ENCODE measurements around the gene POLA1.
A peak's percentile ranks its signal among the peaks of the same experiment; 100 is the strongest.

POLA1 gene

GRCh38 chrX:25018682-25019081 is 325.0 kb downstream of the POLA1 start:
- TF ChIP-seq CTCF (IDR thresholded peaks at IDR 0.05; ENCODE audit: low read length), result no peak
- TF ChIP-seq EZH2 (optimal IDR thresholded peaks at IDR 0.05; ENCODE audit: low read depth, low read length), result no peak
- no peak for TF ChIP-seq EZH2phosphoT487 (IDR thresholded peaks at IDR 0.05; ENCODE audit: low read length)
- no peaks in the 10 kb centered on the region for H3F3A ChIP-seq (ENCODE audit: insufficient read depth, low read length)
- DNase-seq, result no peak
- H3K4me2 ChIP-seq (ENCODE audit: low read depth, low read length), result no peak overlapping the region
- no peaks in the 10 kb centered on the region for H4K20me1 ChIP-seq (ENCODE audit: insufficient read depth, low read length)
- no peak overlapping the region for H2AFZ ChIP-seq (ENCODE audit: low read length)
- no peaks in the 10 kb centered on the region for H3K79me2 ChIP-seq (ENCODE audit: low read length)
- no peaks in the 10 kb centered on the region for H3K9me2 ChIP-seq (replicated peaks; ENCODE audit: insufficient read depth, low read length)
- H3K27ac ChIP-seq (ENCODE audit: low read length), result no peak overlapping the region
- H3K4me1 ChIP-seq (ENCODE audit: low read length), result no peaks in the 10 kb centered on the region
- H3K9ac ChIP-seq (ENCODE audit: low read length), result no peak overlapping the region
- no peak overlapping the region for H3K4me3 ChIP-seq (ENCODE audit: low read length)
- peaks cover 26% of the 10 kb centered on the region for H3K27me3 ChIP-seq (replicated peaks; ENCODE audit: insufficient read depth, low read length)
- H3K9me3 ChIP-seq (replicated peaks; ENCODE audit: insufficient read depth, low read length), result no peaks in the 10 kb centered on the region
- H3K36me3 ChIP-seq (replicated peaks; ENCODE audit: insufficient read depth, low read length), result no peaks in the 10 kb centered on the region

- Histone ChIP-seq H3K4me2 (ENCODE audit: low read depth, low read length) (no peak overlapping the region), H3K9me3 (replicated peaks; ENCODE audit: insufficient read depth, low read length) (no peaks in the 10 kb centered on the region), H3K9me2 (replicated peaks; ENCODE audit: insufficient read depth, low read length) (no peaks in the 10 kb centered on the region), H3K27ac (ENCODE audit: low read length) (no peak overlapping the region), H3K4me1 (ENCODE audit: low read length) (no peaks in the 10 kb centered on the region), H4K20me1 (ENCODE audit: insufficient read depth, low read length) (no peaks in the 10 kb centered on the region), H2AFZ (ENCODE audit: low read length) (no peak overlapping the region), H3K4me3 (ENCODE audit: low read length) (no peak overlapping the region), H3F3A (ENCODE audit: insufficient read depth, low read length) (no peaks in the 10 kb centered on the region), H3K27me3 (replicated peaks; ENCODE audit: insufficient read depth, low read length) (peaks cover 26% of the 10 kb centered on the region), H3K36me3 (replicated peaks; ENCODE audit: insufficient read depth, low read length) (no peaks in the 10 kb centered on the region), H3K79me2 (ENCODE audit: low read length) (no peaks in the 10 kb centered on the region), H3K9ac (ENCODE audit: low read length) (no peak overlapping the region)
- no peak for DNase-seq
- TF ChIP-seq EZH2 (optimal IDR thresholded peaks at IDR 0.05; ENCODE audit: low read depth, low read length), result no peak
Observed at GRCh38 chrX:25019707-25020390, 326.1 kb downstream of the POLA1 start.

- Histone ChIP-seq H3K9ac (ENCODE audit: low read length) (no peak overlapping the region), H4K20me1 (ENCODE audit: insufficient read depth, low read length) (no peaks in the 10 kb centered on the region), H3K27ac (ENCODE audit: low read length) (no peak overlapping the region), H3K9me3 (replicated peaks; ENCODE audit: insufficient read depth, low read length) (no peaks in the 10 kb centered on the region), H3K4me3 (ENCODE audit: low read length) (peak overlapping the region; percentile 49; the same call in 1 of the 2 replicates), H3K79me2 (ENCODE audit: low read length) (no peaks in the 10 kb centered on the region), H3F3A (ENCODE audit: insufficient read depth, low read length) (no peaks in the 10 kb centered on the region), H3K4me2 (ENCODE audit: low read depth, low read length) (peak overlapping the region; percentile 50; the same call in 1 of the 2 replicates), H3K4me1 (ENCODE audit: low read length) (no peaks in the 10 kb centered on the region), H3K36me3 (replicated peaks; ENCODE audit: insufficient read depth, low read length) (no peaks in the 10 kb centered on the region), H3K27me3 (replicated peaks; ENCODE audit: insufficient read depth, low read length) (peaks cover 26% of the 10 kb centered on the region), H3K9me2 (replicated peaks; ENCODE audit: insufficient read depth, low read length) (no peaks in the 10 kb centered on the region), H2AFZ (ENCODE audit: low read length) (no peak overlapping the region)
- DNase-seq, result no peak
- TF ChIP-seq EZH2 (optimal IDR thresholded peaks at IDR 0.05; ENCODE audit: low read depth, low read length) (no peak), EZH2phosphoT487 (IDR thresholded peaks at IDR 0.05; ENCODE audit: low read length) (no peak), CTCF (IDR thresholded peaks at IDR 0.05; ENCODE audit: low read length) (no peak)
Observed at GRCh38 chrX:25020391-25020904, 326.7 kb downstream of the POLA1 start.

GRCh38 chrX:25020905-25021449 is 327.3 kb downstream of the POLA1 start:
- peak overlapping the region; percentile 49; the same call in 1 of the 2 replicates for H3K4me3 ChIP-seq (ENCODE audit: low read length)

More at GRCh38 chrX:25020905-25021449, 327.3 kb downstream of the POLA1 start:
- peak; percentile 31 for DNase-seq
- peaks cover 26% of the 10 kb centered on the region for H3K27me3 ChIP-seq (replicated peaks; ENCODE audit: insufficient read depth, low read length)
- H3K4me1 ChIP-seq (ENCODE audit: low read length), result no peaks in the 10 kb centered on the region
- H3K27ac ChIP-seq (ENCODE audit: low read length), result no peak overlapping the region
- no peaks in the 10 kb centered on the region for H3K36me3 ChIP-seq (replicated peaks; ENCODE audit: insufficient read depth, low read length)
- no peaks in the 10 kb centered on the region for H3F3A ChIP-seq (ENCODE audit: insufficient read depth, low read length)
- no peaks in the 10 kb centered on the region for H4K20me1 ChIP-seq (ENCODE audit: insufficient read depth, low read length)
- TF ChIP-seq EZH2 (optimal IDR thresholded peaks at IDR 0.05; ENCODE audit: low read depth, low read length) (no peak), EZH2phosphoT487 (IDR thresholded peaks at IDR 0.05; ENCODE audit: low read length) (no peak), CTCF (IDR thresholded peaks at IDR 0.05; ENCODE audit: low read length) (peak; percentile 57)
- H3K9me3 ChIP-seq (replicated peaks; ENCODE audit: insufficient read depth, low read length), result no peaks in the 10 kb centered on the region
- no peak overlapping the region for H3K9ac ChIP-seq (ENCODE audit: low read length)
- no peaks in the 10 kb centered on the region for H3K79me2 ChIP-seq (ENCODE audit: low read length)
- H2AFZ ChIP-seq (ENCODE audit: low read length), result peak overlapping the region; percentile 51; the same call in 1 of the 2 replicates
- H3K4me2 ChIP-seq (ENCODE audit: low read depth, low read length), result peak overlapping the region; percentile 57
- no peaks in the 10 kb centered on the region for H3K9me2 ChIP-seq (replicated peaks; ENCODE audit: insufficient read depth, low read length)

All from MM.1S (cell line).